Adrenal gland (tissue), 12 donors: ENCODE data around the gene SLC41A1. TPM values are rescaled to one million over a fixed set of nuclear protein-coding genes. Genes with fewer than 3 reads are reported as not detected.

ENCODE experiments used
- DNase-seq, 7 donors: peaks; one replicate each; pipeline ENCODE4 v3.0.0-alpha.2; 2019 to 2020
- H3K27ac ChIP-seq, 5 donors: fragments of 200-600 bp; sonication (generic) in 4 of 5; 1 replicate in 3 of 5; 2 replicates in 2 of 5; pipeline versions ENCODE4 v1.5.1 to v1.8.0; 2016 to 2020; ENCODE audit warnings: mild to moderate bottlenecking in 1 of 5
- H3K27me3 ChIP-seq: fragments of 200-600 bp; 2 replicates; pipeline ENCODE4 v1.8.0; 2021
- H3K36me3 ChIP-seq, 2 donors: fragments of 200-600 bp; replicated peaks in 1 of 2; 1 replicate in 1 of 2; 2 replicates in 1 of 2; pipeline versions ENCODE4 v1.5.1 to v1.8.0; 2018 to 2022
- H3K4me1 ChIP-seq, 2 donors: fragments of 200-600 bp; replicated peaks in 1 of 2; 1 replicate in 1 of 2; 2 replicates in 1 of 2; pipeline versions ENCODE4 v1.5.1 to v1.8.0; 2018 to 2021
- H3K4me3 ChIP-seq, 4 donors: fragments of 200-600 bp; sonication (generic) in 3 of 4; one replicate each; pipeline ENCODE4 v1.5.1; 2016 to 2018
- H3K9me3 ChIP-seq, 3 donors: fragments of 200-600 bp; sonication (generic) in 1 of 3; replicated peaks in 1 of 3; 1 replicate in 2 of 3; 2 replicates in 1 of 3; pipeline versions ENCODE4 v1.5.1 to v1.8.0; 2016 to 2021
- CTCF ChIP-seq, 6 experiments: fragments of 450-650 bp in 4 of 6; fragments of 200-600 bp in 2 of 6; sonication (generic) in 1 of 6; IDR thresholded peaks; 1 replicate in 5 of 6; 2 replicates in 1 of 6; pipeline versions ENCODE4 v1.5.1 to v1.8.0; 2016 to 2021; ENCODE audit warnings: antibody characterized with exemption in 6 of 6, mild to moderate bottlenecking in 2 of 6, moderate library complexity in 1 of 6
- POLR2A ChIP-seq, 2 donors: fragments of 450-650 bp; IDR thresholded peaks; one replicate each; pipeline ENCODE4 v1.6.1; 2017; ENCODE audit warnings: antibody characterized with exemption in 2 of 2, mild to moderate bottlenecking in 2 of 2, moderate library complexity in 1 of 2
- WGBS, 4 donors: extraction: QIAGEN DNeasy Blood & Tissue Kit in 2 of 4; methylation state at CpG; one replicate each; pipeline versions ENCODE4 v1.1.5 to v1.1.7; 2013 to 2017; 5-methylcytosine and 5-hydroxymethylcytosine counted together
- intact Hi-C, 2 donors: fragments of 100-400 bp; cut with DNase I; formaldehyde crosslinking; loops; one replicate each; pipeline versions ENCODE4 v1.14.1 to v1.15.0; 2022 to 2023
- polyA plus RNA-seq, 3 donors: library from polyadenylated mRNA; stranded (reverse); fragments of 200-250 nt in 2 of 3; fragments of 350-450 nt in 1 of 3; fragmentation: Illumina TruSeq in 1 of 3; extraction: RNeasy Lipid Tissue Mini Kit (QIAGEN cat#74804) in 1 of 3; gene quantifications; one replicate each; pipeline ENCODE4 v1.2.3, GENCODE V29; 2013 to 2014
- total RNA-seq, 9 donors: library from RNA; depleted of rRNA in 4 of 9; stranded (reverse); fragments of >200 nt in 4 of 9; fragments of 120-200 nt in 1 of 9; fragmentation: NEBNext Ultra II Directional in 1 of 9; extraction: Animal tissue kit (Norgen Biotek cat#: 25700) in 1 of 9; gene quantifications; one replicate each; pipeline versions ENCODE4 v1.1.0 to v1.2.4, GENCODE V29; 2013 to 2023
- donor health status: healthy with polysubstance abuse.
- donor health status: Bipolar disorder and iron deficiency.
- donor health status: DM: yes; HTN: yes; CAD: no.
- donor health status: DM: no; HTN: no; CAD: no.
- donor health status: DM: no; HTN: no; CAD: no.
- donor health status: DM: yes; HTN: yes; CAD: no.

SLC41A1 gene
- total and polyA plus RNA-seq, 12 donors: 8.9 to 143 (median 34.0) TPM

- Histone ChIP-seq H3K9me3 (no peaks in the 10 kb centered on the region), H3K36me3 (no peaks in the 10 kb centered on the region), H3K27ac (no peak overlapping the region), H3K27me3 (no peaks in the 10 kb centered on the region), H3K4me3 (no peak overlapping the region), H3K4me1 (peaks cover 4 to 8% of the 10 kb centered on the region in 2 donors)
- intact Hi-C loops: no loop called here
- no peak for DNase-seq
- 64 to 85% (median 74%) methylated on average over 3 of the region's 3 CpGs for WGBS, 4 donors
- TF ChIP-seq POLR2A (IDR thresholded peaks at IDR 0.05) (no peak), CTCF (IDR thresholded peaks at IDR 0.05) (no peak)
Measured at GRCh38 chr1:205817364-205817763, 4.4 kb upstream of the SLC41A1 start.

- intact Hi-C loops: no loop called here
- WGBS, 4 donors: 4 to 7% (median 5%) methylated on average over 10 to 14 of the region's 14 CpGs
- peak overlapping the region in 4 of 5 donors; percentile 52 to 91 (median 84) for H3K27ac ChIP-seq
Measured at GRCh38 chr1:205813755-205814058, 709 bp upstream of the SLC41A1 start.

GRCh38 chr1:205812271-205812877 lies 624 bp downstream of the SLC41A1 start:
- intact Hi-C loops: no loop called here
- no peaks in the 10 kb centered on the region for H3K27me3 ChIP-seq
- no peaks in the 10 kb centered on the region for H3K9me3 ChIP-seq
- H3K4me1 ChIP-seq: peaks cover 23 to 50% of the 10 kb centered on the region in 2 donors
- H3K4me3 ChIP-seq: peak overlapping the region; percentile 61 to 93 (median 84)
- H3K36me3 ChIP-seq: peaks cover 0 to 9% of the 10 kb centered on the region in 2 donors
- peak overlapping the region; percentile 52 to 91 (median 79) for H3K27ac ChIP-seq
- peak in 3 of 7 donors; percentile 21 to 41 (median 30) for DNase-seq
- TF ChIP-seq CTCF (IDR thresholded peaks at IDR 0.05): no peak
- TF ChIP-seq POLR2A (IDR thresholded peaks at IDR 0.05): no peak
- 0 to 2% (median 1%) methylated on average over 2 to 16 of the region's 16 CpGs for WGBS, 4 donors

More at GRCh38 chr1:205813755-205814058, 709 bp upstream of the SLC41A1 start:
- Histone ChIP-seq H3K27me3 (no peaks in the 10 kb centered on the region), H3K36me3 (peaks cover 0 to 9% of the 10 kb centered on the region in 2 donors), H3K9me3 (no peaks in the 10 kb centered on the region), H3K4me1 (peaks cover 23 to 45% of the 10 kb centered on the region in 2 donors), H3K4me3 (peak overlapping the region; percentile 61 to 93 (median 84))
- TF ChIP-seq POLR2A (IDR thresholded peaks at IDR 0.05) (no peak), CTCF (IDR thresholded peaks at IDR 0.05) (no peak)
- no peak for DNase-seq

GRCh38 chr1:205811660-205812059 lies 1.3 kb downstream of the SLC41A1 start:
- H3K4me3 ChIP-seq: peak overlapping the region in 1 of 4 donors; percentile 91
- 11 to 28% (median 20%) methylated on average over 5 of the region's 5 CpGs for WGBS, 4 donors
- intact Hi-C loops: no loop called here
- H3K9me3 ChIP-seq: no peaks in the 10 kb centered on the region
- DNase-seq: peak; percentile 54 to 88 (median 78)
- H3K36me3 ChIP-seq: peaks cover 0 to 9% of the 10 kb centered on the region in 2 donors
- peak overlapping the region in 4 of 5 donors; percentile 52 to 91 (median 84) for H3K27ac ChIP-seq
- H3K27me3 ChIP-seq: no peaks in the 10 kb centered on the region
- TF ChIP-seq POLR2A (IDR thresholded peaks at IDR 0.05) (peak in 1 of 2 donors; percentile 61), CTCF (IDR thresholded peaks at IDR 0.05) (no peak)
- peaks cover 23 to 53% of the 10 kb centered on the region in 2 donors for H3K4me1 ChIP-seq
